GM19372 (cell line): ENCODE measurements around the gene ZNF230.

Source experiments
- ATAC-seq: cut with Tn5 transposase; IDR thresholded peaks from one replicate; pipeline ENCODE4 v1.9.1; 2021; ENCODE audit warnings: mild to moderate bottlenecking, low read depth, moderate library complexity; ENCODE audit not compliant: unreplicated experiment

The ZNF230 gene

GRCh38 chr19:44032001-44032610 is 29.3 kb downstream of the ZNF230 start:
- no peak for ATAC-seq

GRCh38 chr19:44042147-44042546 is 39.4 kb downstream of the ZNF230 start:
- no peak for ATAC-seq

GRCh38 chr19:44050740-44051649 is 48.2 kb downstream of the ZNF230 start:
- no peak for ATAC-seq

- ATAC-seq, result no peak
These were observed 49.1 kb downstream of the ZNF230 start, which contains the start of gene ZNF223 for GRCh38 chr19:44051650-44052402. Gene ZNF223, plus strand, starts transcription at chr19:44052036. Its CDS starts 3,141 bp downstream, at chr19:44055177.

GRCh38 chr19:44055870-44056269 is 53.1 kb downstream of the ZNF230 start:
- ATAC-seq, result no peak

- no peak for ATAC-seq
These were observed 56.5 kb downstream of the ZNF230 start for GRCh38 chr19:44059229-44059628.

GRCh38 chr19:44061038-44061437 is 58.3 kb downstream of the ZNF230 start:
- ATAC-seq, result no peak
